SHP77 (cell line): ENCODE results near the gene NVL.
A peak's percentile ranks its signal among the peaks of the same experiment; 100 is the strongest.
"Not testable (repeated sequence)": the region's sequence is repeated elsewhere in the genome, so short reads cannot be mapped to it uniquely, and the experiment has no call there.

Experiments used
- DNase-seq, 2 experiments: peaks; one replicate each; lab custom pipeline; 2025; lab: John Stamatoyannopoulos, UW

The NVL gene

DNA sequence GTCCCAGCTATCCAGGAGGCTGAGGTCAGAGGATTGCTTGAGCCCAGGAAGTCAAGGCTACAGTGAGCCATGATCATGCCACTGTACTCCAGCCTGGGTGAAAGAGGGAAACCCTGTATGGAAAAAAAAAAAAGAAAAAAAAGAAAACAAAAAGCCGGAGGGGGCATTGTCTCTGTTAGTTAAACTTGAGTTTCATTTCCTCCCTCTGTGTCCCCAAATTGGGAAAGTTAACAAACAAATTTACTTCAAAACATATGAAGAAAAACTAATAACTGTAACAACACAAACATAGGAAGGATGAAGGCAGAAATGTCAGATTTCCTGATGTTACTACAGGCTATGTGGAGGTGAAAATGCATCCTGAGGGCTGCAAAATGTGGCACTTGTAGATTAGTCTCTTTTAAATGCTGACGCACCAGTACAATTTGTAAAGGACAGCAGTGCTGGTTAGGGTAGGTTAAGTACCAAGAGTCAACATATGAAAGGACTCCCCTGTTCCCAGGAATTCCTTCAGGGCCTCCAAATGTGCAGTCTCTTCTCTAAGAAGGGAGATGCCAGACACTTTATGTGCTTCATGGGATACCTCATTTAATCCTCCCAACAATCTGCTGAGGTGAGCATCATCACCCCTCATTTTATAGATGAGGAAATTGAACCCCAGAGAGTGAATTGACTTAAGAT is 94.0 kb downstream of the NVL start:
- no peak for DNase-seq

DNA sequence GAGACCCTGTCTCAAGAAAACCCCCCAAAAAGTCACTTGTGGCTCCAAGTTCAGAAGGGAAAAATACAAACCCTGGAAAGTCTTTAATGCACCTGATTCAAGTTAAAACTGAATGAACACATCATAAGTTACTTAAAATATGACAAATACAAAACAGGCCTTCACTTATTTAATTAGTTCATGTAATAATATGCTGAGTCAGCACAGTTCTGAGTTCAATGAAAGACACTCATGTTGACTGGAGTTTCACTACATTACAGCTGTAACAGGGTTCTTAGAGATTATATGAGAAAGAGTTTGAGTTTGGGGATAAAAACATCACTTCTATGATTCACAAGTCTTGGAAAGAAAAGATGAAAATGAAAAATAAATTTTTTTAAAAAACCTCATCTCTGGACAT is 96.0 kb downstream of the NVL start:
- no peak for DNase-seq

DNA sequence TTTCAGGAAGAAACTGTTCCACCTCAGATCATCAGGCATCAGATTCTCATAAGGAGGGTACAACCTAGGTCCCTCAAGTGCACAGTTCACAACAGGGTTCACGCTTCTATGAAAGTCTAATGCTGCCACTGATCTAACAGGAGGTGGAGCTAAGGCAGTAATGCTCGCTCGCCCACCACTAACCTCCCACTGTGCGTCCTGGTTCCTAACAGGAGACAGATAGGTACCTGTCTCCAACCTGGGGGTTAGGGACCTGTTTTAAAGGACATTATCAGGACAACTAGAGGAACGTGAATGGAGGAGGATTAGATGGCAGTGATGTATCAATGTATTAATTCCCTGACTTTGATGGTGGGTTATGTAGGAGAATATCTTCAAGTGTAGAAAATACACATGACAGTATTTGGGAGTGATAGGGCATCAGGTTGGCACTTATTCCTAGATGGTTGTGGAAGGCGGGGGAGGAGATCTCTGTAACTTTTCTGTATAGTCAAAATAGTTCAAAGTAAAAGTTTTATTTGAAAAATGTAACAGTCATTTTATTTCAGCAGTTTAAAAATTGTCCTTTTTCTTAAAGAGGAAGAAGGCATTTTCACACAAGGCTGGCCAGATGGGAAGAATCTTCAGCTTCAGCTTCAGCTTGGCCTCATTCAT is 103.0 kb downstream of the NVL start:
- no peak for DNase-seq

DNA sequence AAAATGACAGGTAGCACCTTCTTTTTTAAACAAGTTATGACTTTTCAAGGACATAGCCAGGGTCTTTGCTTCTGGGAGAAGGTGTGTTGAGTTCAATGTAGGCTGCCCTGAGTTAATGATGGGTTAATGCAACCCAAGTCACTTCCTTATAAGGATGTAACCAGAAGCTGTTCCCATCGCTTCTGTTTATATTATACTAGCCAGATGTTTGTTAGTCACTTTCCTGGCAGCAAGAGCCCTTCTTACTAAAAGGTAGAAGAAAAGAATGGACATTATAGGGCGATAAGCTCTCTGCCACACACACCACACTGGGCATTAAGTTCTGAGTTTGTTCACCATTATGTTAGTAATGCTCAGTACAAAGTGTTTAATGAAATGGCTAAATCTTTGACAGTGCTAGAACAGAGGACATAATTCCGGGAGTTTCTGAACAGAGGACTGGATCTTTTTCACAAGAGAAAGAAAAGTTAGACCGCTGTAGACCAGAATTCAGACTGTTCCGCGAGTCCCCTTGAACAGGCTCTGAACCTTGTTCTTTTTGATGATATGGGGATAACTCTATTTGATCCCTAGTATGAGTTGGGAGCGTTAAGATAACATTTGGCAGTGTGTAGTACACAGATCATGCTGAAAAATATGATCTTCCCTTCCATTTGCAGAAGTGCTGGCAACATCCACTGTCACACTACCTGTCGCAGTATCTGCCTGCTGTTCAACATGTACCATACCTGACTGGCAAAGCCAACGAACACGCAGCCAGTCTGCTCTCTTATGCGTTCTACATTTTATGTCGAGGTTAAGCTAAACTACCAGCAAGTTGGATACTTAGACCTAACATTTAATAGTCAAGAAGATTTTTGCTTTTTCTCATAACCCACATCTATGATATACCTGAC is 105.9 kb downstream of the NVL start:
- DNase-seq, result no peak

DNA sequence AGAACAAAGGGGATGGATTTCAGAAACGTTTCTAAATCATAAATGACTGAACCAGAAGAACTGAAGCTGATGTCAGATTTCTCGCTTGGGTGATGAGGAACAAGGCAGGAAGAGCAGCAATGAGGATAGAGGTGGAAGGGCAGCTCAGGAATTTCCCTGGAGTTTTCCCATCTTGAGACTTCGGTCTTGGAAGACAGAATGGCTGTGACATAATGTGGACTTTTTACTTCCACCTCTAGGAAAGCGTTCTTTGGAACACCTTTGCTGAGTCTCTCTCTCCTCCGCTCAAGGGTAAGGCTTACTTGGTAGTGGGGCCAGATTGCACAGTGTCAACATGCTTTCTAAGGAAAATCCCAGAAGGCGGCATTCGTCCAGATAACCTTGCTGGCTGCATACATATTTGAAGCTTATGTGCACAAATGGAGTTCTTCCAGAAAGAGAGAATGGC is 110.3 kb downstream of the NVL start:
- DNase-seq, result no peak

DNA sequence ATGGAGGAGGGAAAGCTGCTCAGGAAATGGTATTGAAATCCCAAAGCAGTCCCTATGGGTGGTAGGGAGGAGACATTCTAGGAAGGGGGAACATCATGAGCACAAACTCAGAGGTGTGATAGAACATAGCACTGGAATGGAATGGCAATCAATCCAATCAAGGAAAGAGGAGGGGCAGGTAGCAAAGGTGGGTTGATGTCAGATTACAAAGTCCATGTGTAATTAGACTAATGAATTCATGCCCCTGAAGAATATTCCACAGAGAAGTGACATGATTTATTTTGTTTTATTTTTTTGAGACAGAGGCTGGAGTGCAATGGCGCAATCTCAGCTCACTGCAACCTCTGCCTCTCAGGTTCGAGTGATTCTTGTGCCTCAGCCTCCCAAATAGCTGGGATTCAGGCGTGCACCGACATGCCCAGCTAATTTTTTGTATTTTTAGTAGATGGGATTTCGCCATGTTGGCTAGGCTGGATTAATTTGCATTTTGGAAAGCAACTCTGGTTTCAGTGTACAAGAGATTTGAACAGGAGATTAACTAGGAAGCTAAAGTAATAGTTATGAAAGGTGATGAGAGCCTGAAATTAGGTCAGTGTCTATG is 110.9 kb downstream of the NVL start:
- no peak for DNase-seq

DNA sequence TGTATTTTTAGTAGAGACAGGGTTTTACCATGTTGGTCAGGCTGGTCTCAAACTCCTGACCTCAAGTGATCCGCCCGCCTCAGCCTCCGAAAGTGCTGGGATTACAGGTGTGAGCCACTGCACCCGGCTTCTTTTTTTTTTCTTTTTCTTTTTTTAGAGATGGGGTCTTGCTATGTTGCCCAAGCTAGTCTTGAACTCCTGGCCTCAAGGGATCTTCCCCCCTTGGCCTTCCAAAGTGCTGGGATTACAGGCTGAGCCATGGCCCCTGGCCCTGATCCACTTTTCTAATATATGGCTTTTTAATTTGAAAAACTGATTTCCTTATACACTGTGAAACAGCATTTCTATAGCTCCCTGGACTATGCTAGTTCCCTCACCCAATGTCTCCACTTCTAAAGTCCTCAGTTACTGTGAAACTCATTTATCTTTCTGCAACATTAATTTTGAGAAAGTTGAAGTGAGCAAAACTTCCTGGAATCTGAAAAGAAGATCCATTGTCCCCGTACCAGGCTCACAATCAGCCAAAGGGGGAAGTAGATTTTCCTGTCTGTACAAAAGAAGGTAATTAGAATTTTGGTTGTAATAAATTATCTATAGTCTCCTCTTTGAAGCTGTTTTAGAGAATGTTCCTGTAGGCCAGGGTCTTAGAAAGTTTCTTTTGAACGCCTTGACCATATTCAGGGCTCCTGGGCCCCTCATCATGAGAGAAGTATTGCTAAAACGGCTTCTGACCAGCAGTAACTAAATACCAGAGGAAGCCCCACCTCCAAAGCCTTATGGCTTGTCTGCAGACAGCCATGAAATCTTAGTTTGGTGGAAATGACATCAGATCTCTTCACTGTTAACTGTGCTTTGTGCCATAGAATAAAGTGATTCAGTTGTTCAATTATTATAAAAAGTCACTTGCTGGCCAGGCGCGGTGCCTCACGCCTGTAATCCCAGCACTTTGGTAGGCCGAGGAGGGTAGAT is 112.0 kb downstream of the NVL start:
- no peak for DNase-seq

DNA sequence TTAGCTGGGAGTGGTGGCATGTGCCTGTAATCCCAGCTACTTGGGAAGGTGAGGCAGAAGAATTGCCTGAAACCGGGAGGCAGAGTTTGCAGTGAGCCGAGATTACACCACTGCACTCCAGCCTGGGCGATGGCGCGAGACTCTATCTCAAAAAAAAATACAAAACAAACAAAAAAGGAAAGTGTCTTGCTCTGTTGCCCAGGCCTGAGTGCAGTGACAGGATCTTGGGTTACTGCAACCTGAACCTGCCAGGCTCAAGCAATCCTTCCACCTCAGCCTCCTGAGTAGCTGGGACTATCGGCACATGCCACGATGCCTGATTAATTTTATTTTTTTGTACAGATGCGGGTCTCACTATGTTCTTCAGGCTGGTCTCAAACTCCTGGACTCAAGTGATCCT is 113.6 kb downstream of the NVL start:
- DNase-seq, result no peak

DNA sequence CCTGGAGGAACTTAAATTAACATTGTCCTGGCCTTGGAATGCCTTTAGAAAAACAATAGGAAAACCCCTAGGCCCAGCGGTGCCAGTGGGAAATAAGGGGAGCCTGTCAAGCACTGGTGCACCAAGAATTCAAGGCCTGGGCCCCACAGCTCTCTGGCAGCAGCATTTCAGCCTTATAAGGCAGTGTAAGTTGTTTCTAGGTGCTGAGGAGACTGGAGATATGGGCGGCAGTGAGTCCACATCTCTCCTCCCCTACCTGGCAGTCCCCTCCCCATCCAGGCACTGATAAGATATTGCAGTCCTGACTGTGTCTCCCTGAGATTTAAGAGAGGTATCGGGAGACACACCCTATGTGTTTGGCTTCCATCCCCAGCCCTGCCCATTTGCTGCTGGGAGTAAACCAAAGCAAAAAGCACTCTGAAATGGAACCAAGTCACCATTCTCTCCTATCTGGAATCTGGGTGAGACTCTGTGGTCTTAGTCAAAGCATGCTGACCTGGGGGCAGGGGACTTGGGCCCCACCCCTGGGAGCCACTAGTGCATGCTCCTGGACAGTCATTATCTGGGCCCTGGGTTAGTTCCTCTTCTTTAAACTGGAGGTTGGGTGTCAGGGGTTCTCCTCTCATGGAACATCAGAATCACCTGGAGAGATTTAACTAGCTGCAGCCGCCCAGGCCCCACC is 116.4 kb downstream of the NVL start:
- no peak for DNase-seq

DNA sequence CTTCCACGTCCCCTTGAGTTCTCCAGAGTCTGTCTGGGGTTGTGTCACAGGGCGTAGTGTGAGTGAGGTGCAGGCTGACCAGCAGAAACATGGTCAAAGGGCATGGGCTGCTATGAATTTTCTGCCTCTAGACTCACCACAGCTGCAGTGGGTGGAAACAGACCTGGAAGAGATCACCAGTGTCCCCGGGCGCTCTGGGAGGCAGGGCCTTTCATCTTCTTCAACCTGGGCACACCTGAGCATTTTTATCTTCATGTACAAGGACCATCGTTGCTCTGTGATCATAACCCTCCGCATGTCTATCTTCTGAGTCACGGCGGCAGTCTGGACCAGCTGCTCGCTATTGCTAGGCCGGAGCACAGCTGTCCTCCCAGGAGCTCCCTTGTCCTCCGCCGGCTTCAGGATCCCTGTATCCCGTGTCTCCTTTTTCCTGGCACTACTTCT is 117.3 kb downstream of the NVL start:
- peak in 1 of 2 experiments; percentile 33 for DNase-seq

DNA sequence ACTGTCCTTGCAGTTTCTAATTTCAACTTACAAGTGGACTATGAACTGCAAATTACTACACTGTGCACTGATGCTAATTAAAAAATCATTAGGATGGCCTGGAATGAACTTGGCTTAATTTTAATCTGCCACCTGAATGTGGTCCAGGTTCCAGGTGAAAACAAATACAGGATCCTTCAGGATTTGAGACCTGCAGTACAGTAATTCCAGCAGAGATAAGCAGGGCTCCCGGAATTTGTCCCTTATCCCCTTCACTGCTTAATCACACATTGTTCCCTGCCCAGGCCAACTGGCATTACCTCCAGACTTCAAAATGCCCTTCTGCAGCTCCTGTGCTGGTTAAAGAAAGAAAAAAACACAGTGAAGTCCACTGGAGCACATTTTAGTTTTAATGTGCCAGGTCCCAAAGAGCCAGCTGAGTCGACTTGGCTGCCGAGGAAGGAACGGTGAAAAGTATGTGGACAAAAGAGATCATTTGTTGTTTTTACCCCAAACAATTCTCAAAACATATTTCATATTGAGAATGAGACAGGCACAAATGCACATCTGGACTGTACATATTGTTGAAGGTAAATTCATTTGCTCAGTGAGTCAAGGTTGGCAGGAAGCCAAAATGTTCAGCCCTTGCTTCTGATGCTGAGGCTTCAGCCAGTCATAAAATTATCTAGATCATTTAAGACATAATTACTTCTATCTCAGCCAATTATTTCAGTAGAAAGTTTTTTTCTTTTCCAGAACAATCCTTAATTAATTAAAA is 118.6 kb downstream of the NVL start:
- peak; percentile 62 to 65 for DNase-seq

DNA sequence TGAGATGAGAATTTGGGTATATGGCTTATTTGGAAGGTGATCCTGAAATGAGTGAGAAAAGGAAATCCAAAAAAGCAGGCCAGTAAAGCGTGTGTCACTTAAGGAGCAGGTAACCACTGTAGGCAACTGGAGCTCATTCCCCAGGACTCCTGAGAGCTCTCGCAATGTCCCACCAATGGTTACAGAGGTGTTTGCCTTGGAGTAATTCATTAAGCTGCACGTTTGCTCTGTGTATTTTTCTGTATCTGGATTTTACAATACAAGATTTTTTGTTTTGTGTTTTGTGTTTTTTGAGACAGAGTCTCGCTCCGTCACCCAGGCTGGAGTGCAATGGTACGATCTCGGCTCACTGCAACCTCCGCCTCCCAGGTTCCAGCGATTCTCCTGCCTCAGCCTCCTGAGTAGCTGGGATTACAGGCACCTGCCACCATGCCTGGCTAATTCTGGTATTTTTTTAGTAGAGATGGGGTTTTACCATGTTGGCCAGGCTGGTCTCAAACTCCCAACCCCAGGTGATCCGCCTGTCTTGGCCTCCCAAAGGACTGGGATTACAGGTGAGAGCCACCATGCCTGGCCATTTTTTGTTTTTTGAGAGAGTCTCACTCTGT is 123.9 kb downstream of the NVL start:
- DNase-seq, result not testable (repeated sequence)

DNA sequence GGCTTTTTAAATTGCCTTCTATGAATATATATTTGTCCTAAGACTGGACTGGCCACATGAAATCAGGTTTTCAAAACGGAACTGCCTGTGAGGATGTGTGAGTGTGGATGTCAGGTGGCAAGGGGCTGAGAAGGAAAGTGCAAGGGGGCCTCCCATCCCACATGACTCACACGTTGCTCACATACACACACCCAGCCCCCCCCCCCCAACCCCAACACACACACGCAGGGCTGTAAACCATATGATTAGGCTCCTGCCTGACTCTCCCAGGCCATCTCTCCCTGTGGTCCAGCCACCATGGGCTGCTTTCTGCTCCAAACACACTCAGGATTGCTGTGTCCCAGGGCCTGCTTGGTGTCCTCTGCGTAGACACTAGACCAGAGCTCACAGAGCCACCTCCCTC is 124.5 kb downstream of the NVL start:
- DNase-seq, result no peak

DNA sequence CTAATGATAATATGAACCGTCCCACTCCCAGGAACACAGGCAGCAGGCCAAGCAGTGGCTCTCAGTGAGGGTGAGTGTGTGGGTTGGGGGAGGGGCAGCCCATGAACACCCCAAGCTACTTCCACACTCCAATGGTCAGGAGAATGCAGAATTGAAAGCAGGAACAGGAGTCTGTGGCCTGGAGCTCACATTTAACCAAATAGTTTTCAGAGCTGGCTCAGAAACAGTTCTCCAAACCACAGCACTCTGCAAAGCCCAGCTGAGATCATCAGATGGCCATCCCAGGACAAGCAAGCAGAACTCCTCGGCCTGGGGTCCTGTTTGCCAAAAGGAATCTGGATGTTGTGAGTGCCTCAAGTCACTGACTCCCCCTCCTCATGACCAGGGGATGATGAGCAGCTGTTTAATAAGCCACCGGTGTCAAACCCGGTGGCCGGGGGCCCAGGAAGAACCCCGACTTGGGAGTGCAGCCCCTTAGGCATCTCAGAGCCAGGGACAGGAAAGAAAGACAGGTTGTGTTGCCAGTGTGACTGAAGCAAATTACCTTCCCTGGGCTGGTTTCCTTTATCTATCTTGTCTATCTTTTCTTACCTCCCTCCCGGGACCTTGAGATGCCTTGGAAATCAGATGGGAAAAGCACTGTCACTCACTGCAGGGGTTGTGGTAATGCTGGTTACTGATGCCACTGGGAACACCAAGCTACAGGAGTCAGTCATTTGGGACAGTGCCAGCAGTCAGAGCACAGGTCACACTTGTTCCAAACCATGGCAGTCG is 126.5 kb downstream of the NVL start:
- DNase-seq, result no peak

DNA sequence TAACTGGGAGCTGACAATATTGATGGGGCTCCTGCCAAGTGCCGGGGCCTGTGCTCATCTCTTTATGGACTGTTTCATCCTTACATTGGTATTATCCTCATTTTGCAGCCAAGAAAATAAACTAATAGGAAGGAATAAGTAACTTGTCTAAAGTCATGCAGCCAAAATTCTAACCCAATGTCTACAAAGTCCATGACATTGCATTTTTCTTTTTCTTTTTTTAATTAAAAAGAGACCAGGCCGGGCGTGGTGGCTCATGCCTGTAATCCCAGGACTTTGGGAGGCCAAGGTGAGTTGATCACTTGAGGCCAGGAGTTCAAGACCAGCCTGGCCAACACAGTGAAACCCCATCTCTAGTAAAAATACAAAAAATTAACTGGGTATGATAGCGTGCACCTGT is 128.1 kb downstream of the NVL start:
- DNase-seq, result no peak

DNA sequence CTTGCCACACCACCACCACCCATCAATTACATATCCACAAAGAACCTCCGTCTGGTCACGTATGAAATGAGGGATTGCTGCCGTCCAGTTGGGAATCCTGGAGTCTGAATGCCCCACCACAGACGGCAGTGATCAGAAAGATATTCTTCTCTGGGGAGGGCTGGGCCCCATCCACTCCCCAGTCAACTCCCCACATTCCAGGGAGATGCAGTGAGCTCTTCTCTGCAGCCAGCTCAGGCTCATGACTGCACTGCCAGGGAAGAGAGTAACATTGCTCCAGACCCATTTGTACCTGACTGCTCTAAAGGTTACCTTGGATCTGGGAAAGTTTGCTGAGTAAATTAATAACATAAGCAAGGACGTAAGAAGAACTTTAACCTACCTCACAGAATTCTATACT is 128.6 kb downstream of the NVL start:
- DNase-seq, result no peak

DNA sequence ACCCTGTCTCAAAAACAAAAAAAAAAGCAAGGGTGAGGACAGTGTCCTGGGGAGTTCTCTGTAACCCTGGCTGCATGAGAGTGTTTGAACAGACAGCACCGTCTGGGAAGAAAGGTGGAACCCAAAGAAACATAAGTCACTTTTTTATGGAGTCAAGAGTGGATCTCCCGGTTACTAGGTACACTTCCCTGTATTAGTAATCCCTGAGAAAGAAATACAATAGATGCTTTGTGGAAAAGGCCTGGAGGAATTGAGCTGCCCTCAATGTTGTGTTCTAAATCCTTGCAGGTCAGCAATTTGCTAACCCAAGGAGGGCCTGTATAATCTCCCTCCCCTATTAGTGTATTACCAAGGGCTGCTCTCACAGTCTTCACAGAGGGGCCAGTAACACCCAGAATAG is 130.3 kb downstream of the NVL start:
- DNase-seq, result no peak

DNA sequence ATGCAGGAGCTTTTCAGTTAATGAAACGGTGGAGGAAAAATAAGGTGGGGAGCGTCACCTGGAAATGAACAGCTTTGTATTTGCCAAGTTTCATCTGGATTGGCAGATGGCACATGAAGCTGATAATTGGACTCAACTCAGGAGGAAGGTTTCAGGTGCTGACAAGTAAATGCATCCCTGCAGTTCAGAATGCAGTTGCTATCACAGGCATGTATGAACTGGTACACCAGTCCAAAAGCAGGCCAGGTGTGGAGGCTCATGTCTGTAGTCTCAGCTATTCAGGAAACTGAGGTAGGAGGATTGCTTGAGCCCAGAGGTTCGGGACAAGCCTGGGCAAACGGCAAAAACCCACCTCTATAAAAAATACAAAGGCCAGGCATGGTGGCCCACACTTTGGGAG is 131.4 kb downstream of the NVL start:
- DNase-seq, result no peak
